HG02642 (cell line): ENCODE data around the gene CCER1.
"Not testable (repeated sequence)": the region's sequence is repeated elsewhere in the genome, so short reads cannot be mapped to it uniquely, and the experiment has no call there.

ENCODE experiments used
- ATAC-seq: cut with Tn5 transposase; IDR thresholded peaks from one replicate; pipeline ENCODE4 v1.9.1; 2021; ENCODE audit warnings: mild to moderate bottlenecking; ENCODE audit not compliant: unreplicated experiment, poor library complexity

Gene CCER1

DNA sequence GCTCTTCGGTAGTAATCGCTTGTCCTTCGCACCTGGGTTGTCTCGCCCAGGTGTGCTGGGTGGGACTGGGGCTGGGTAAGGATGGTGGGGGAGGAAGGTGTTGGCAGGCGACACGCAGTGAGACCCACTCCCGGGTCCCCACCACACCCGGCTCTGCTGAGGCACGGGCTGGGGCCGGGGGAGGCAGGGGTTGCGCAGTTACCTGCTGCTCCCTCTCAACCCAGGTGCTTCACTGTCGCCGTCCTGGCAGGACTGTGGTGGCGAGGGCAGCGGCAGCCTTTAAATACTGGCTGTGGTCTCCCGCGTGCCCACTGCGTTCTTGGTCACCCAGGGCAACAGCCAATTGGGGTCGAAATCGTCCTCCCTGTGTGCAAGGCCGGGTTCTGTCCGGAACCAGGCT, at the start of gene CCER1:
Gene CCER1 (minus strand): TSS at position 256 of the 400 bp plus-strand sequence. CDS start 434 bp downstream, outside the sequence.
- no peak for ATAC-seq

DNA sequence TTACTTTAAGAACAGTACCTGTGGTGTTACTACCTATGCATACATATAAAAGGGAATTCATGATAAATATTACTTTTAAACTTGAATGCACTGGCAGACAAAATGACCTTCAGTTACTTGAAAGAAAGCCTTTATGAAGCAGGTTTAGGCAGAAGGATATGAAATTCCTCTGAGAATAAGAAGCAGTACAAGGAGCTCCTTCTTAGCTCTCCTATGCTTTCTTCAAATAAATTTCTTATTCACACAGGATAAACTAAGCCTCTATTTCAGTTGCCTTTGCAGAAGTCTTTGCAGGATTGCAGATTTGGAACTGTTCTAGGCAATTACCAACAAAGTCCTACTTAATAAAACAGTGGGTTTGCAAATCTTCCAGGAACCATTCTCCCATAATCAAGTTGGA, 48.8 kb upstream of the CCER1 start:
- no peak for ATAC-seq

- no peak for ATAC-seq
Observed at GRCh38 chr12:91001306-91001705, 46.3 kb upstream of the CCER1 start.

GRCh38 chr12:90999966-91000365, 45.0 kb upstream of the CCER1 start:
- no peak for ATAC-seq

DNA sequence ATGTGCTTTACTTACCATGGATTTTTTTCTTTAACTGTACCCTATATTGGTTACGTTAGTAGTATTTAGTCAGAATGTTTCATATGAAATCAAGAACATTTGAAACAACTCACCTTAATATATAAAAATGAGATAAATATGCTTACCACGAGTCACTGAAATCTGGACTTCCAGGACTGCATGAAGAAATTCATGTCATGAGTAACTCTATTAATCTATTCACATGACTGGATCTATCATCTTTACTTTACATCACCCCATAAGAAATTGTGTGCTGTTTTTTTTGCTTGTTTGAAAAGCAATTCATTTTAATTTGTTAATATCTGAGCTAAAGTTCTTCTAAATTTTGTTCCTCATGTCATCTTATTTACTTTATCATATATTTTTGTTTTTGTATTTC, 44.6 kb upstream of the CCER1 start:
- ATAC-seq: no peak

DNA sequence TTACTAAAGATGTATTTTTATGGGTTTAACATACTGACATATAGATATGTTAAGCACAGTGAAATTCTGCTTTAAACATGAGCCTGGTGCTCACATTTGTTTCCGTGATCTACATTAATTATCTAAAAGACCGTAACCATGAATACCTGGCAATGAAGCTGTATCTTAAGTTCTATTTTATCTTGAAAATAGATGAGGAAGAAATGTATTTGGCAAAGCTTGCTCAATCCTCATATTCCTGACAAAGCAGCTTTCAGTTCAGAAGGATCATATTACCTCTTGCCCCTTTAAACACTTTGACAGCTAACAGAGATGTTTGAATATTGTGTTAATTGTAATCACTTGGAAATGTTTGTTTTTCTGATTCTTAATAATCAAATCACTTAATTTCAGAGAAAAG, 40.0 kb upstream of the CCER1 start:
- ATAC-seq: no peak

GRCh38 chr12:90991952-90992465, 37.0 kb upstream of the CCER1 start:
- ATAC-seq: no peak

- ATAC-seq: no peak
Observed at GRCh38 chr12:90990611-90991010, 35.6 kb upstream of the CCER1 start.

GRCh38 chr12:90989686-90990111, 34.7 kb upstream of the CCER1 start:
- no peak for ATAC-seq

DNA sequence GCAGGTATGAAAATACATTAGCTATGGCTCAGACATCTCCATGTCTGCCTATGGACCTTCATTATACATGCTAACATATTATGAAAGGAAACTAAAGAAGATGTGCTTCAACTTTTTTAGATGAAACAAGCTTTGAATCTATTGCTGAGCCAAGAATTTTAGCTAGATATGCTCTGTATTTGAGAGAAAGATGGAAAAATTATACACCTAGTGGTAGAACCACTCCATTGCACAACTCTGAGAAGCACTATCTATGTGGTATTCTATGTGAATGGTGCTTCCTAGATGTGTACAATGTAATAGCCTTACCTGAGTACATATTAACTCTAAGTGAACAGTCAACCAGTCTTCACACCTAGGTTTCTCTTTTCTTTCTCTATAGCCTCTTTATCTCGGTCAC, 32.5 kb upstream of the CCER1 start:
- ATAC-seq: peak; percentile 52

GRCh38 chr12:90987101-90987500, 32.1 kb upstream of the CCER1 start:
- no peak for ATAC-seq

GRCh38 chr12:90985331-90985730, 30.4 kb upstream of the CCER1 start:
- not testable (repeated sequence) for ATAC-seq

GRCh38 chr12:90984114-90984513, 29.1 kb upstream of the CCER1 start:
- no peak for ATAC-seq

DNA sequence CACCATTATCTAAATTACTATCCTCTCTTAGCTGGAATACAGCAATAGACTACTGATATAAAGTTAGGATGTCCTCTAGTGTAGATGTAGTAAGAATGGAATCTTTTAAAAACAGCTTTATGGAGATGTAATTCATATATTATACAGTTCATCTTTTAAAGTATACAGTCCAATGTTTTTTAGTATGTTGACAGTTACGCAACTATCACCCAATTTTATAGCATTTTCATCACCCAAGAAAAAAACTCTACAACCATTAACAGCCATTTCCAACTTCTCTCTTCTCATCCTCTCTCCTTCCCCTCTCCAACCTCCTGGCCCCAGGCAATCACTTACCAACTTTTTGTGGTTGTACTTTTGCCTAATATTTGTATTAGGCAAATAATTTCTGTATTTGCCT, 27.2 kb upstream of the CCER1 start:
- ATAC-seq: no peak

- ATAC-seq: no peak
Observed at GRCh38 chr12:90979951-90980350, 25.0 kb upstream of the CCER1 start.

- ATAC-seq: no peak
Observed at GRCh38 chr12:90979019-90979418, 24.0 kb upstream of the CCER1 start.

GRCh38 chr12:90978117-90978770, 23.3 kb upstream of the CCER1 start:
- peak; percentile 87 for ATAC-seq

- ATAC-seq: no peak
Observed at GRCh38 chr12:90977224-90977623, 22.2 kb upstream of the CCER1 start.

GRCh38 chr12:90974286-90974685, 19.3 kb upstream of the CCER1 start:
- no peak for ATAC-seq

- ATAC-seq: no peak
Observed at GRCh38 chr12:90972226-90972625, 17.2 kb upstream of the CCER1 start.

GRCh38 chr12:90970911-90971310, 15.9 kb upstream of the CCER1 start:
- ATAC-seq: no peak

- no peak for ATAC-seq
Observed at GRCh38 chr12:90970471-90970870, 15.5 kb upstream of the CCER1 start.
